Mammary epithelial cell (primary cell): Measurements from ENCODE around the gene SPTB.

ENCODE experiments used
- EZH2 ChIP-seq: IDR thresholded peaks from 2 replicates; pipeline ENCODE4 v1.6.1; 2012; ENCODE audit warnings: low read length, inconsistent platforms, borderline replicate concordance
- TF ChIP-seq, protein P1 (sequence below), 2 donors: IDR thresholded peaks in 1 of 2; conservative IDR thresholded peaks in 1 of 2; 2 replicates each; pipeline ENCODE4 v1.5.1; 2011 to 2012; ENCODE audit warnings: inconsistent platforms in 2 of 2, low read length in 2 of 2, mild to moderate bottlenecking in 2 of 2, control low read depth in 1 of 2, low read depth in 1 of 2; ENCODE audit not compliant: insufficient read depth in 1 of 2; ENCODE audit errors: extremely low read depth in 1 of 2

DNA sequence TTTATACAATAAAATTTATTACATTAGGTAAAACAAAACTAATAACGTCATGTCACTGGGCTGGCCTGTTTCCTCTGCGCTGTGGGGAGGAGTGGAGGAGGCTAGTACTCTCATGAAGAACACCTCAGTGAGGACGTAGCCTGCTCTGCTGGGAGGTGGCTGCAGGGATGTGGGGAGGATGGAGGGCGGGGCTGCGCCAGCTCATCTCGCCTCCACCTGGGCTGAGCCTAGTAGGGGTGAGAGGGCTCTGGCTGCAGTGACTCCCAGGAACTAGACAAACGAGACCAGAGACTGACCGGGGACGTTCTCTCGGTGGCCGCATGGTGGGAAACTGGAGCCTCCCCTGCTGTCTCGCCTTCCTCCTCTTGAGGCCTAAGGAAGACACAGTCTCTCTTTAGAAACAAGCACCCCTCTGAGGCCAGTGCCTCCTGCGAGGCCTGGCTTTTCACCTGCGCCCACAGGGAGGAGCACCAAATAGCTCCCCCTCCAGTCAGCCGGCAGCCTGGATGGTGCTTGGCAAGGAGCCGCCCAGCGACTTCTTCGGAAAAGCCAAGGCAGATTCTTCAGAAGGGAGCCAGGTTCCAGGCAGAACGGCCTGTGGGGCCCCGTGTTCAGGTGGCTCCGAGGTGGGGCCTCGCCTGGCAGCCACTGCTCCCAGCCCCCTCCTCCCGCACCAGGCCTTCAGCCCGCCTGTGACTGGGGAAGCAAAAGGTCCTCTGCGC is 113.1 kb downstream of the SPTB start:
- TF ChIP-seq, protein P1, sequence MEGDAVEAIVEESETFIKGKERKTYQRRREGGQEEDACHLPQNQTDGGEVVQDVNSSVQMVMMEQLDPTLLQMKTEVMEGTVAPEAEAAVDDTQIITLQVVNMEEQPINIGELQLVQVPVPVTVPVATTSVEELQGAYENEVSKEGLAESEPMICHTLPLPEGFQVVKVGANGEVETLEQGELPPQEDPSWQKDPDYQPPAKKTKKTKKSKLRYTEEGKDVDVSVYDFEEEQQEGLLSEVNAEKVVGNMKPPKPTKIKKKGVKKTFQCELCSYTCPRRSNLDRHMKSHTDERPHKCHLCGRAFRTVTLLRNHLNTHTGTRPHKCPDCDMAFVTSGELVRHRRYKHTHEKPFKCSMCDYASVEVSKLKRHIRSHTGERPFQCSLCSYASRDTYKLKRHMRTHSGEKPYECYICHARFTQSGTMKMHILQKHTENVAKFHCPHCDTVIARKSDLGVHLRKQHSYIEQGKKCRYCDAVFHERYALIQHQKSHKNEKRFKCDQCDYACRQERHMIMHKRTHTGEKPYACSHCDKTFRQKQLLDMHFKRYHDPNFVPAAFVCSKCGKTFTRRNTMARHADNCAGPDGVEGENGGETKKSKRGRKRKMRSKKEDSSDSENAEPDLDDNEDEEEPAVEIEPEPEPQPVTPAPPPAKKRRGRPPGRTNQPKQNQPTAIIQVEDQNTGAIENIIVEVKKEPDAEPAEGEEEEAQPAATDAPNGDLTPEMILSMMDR (conservative IDR thresholded peaks at IDR 0.05 in 1 of 2, IDR thresholded peaks at IDR 0.05 in 1 of 2; ENCODE audit: extremely low read depth in 1 of 2, insufficient read depth in 1 of 2, low read depth in 1 of 2, low read length in 2 of 2): no peak
- TF ChIP-seq EZH2: no peak
